ENCODE data around the gene INAVA.

The INAVA gene

DNA sequence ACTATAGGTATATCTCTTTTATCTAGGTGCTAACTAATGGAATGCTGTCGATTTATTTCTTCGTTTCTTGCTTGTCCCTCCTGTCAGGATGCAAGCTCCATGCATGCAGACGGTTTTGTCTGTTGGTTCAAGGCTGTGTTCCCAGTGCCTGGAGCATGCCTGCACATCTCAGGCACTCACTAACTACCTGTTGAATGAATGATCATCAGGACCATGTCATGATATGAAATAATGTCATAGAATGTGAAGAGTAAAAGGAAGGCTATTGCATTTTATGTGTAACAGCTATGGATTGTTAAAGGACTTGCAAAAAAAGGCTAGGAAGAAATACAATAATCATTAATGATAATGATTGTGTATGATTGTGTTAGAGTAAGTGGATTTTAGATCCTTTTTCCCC, 17.7 kb upstream of the INAVA start:
- DNase-seq = no peak

DNA sequence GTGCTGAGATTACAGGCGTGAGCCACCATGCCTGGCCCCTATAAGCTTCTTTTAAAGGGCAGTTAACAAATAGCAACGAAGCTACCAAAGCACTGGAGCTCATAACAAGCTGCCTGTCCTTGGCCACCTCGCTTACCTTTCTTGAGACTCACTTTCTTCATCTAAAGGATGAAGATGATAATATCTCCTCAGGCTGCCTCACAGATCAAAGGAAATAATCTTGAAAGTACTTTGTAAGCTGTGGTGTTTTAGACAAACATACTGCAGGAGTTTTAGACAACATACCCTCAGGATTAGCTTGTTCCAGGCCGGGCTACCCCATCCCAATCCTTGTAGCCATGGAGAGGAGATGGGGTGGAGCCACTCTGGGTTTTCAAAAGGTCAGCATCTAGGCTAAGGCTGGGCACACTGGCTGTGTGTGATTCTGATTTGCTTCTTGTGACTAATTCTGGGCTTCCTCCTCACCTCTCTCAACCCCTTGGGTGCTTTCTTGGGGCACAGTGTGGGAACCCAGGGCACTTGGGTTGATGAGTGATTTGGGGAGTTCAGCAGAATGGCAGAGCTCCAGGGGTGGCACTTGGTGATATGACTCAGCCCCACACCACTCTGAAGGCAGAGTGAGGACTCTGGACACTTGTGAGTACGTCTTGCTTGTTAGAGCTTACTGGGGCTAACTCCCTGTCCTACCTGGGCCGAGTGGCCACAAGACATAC, 16.7 kb upstream of the INAVA start:
- no peak for DNase-seq

DNA sequence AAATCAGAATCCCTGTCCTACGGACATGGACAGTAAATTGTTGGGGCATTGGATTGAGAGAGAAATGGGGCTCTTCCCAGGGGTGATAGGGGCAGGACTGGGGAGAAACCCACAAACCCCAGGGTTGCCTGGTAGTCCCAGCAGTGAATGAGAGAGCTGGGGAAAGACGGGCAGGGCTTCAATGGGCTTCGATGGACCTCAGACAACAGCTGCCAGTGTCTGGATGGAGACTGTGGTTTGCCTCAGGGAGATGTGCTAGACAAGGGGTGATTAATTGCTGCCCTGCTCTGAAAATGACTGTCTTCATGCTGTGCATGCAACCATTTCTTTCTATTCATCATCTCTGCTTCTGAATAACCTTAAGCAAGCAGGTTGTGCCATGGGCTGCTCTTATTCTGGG, 14.5 kb upstream of the INAVA start:
- no peak for DNase-seq

DNA sequence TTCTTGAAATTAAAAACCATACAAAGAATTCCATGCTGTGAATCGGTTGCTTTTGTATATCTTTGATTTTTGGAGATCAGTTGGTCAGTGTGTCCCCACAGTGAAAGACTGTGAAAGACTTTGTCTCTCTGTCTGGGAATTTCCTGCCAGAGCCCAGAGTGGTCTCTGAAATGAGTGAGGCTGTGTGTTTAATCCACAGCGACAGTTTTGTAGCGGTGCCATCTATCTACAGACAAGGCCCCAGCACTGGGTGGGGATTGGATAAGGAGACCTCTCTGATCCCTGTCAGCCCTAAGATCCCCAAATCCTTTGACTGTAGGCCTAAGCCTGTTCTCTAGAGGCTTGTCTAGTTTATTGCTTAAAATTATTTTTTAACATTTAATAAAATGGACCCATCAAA, 11.6 kb upstream of the INAVA start:
- no peak for DNase-seq

DNA sequence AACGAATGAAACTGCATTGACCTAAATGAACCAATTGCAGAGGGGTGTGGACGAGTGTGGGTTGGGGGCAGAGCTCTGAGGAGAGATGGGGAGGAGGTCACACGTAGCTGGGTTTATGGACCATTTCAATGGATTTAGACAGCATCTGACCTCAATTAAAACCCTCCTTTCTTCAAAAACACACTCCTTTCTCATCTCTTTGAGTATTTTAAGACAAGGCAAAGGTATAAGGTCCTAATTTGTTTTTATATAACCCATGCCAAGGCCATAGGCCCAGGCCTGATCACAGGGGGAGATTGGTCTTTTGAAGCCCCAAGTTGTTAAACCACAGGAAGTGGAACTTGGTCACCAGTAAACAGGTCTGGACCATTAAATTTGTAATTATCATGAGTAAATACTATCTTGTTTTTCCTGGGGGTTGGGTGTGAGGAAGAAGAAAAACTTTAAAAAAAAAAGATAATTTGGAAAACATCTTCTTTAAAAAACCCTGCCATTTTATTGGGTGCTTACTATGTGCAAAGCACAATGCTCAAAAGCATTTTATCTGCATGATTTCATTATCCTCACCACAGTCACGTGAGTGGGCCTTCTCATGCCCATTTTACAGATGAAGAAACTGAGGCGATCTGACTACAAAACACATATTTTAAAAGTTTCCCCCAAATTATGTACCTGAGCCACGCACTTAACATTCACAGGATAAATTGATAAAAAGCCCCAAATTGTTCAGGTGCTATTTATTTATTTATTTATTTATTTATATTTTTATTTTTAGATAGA, 8.9 kb upstream of the INAVA start:
- no peak for DNase-seq

DNA sequence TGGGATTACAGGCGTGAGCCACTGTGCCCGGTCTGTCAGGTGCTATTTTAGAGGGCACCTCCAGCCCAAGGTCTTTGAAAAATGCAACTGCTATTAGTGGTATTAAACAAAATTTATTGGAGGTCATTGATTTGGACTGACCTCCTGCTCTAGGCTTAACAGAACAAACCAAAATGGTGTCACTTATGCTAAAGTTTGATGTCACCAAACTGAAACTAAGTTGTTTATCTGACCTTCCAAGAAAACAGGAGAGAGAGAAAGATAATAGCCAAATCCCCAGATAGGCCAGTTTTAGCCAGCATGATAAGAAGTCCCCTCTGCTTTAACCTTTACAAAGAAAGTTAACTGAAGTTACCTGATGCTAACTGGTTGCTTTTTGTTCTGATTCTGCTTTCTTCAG, 8.1 kb upstream of the INAVA start:
- no peak for DNase-seq

DNA sequence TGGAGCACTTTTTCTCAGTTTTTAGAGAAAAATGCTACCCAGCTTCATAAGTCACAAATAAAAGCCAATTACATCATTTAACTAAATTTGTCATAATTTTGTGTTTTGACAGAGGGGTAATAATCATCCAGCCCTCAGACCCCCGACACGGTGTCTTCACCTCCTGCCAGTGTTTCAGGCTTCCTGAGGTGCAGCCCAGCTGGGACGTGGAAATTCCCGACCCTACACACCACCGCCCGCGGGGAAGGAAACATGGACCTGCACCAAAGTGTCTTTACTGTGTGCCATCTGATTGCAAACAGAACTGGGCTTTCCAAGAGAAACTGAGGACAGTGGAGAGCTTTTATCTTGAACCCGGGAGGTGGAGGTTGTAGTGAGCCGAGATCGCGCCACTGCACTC, 7.7 kb upstream of the INAVA start:
- no peak for DNase-seq

DNA sequence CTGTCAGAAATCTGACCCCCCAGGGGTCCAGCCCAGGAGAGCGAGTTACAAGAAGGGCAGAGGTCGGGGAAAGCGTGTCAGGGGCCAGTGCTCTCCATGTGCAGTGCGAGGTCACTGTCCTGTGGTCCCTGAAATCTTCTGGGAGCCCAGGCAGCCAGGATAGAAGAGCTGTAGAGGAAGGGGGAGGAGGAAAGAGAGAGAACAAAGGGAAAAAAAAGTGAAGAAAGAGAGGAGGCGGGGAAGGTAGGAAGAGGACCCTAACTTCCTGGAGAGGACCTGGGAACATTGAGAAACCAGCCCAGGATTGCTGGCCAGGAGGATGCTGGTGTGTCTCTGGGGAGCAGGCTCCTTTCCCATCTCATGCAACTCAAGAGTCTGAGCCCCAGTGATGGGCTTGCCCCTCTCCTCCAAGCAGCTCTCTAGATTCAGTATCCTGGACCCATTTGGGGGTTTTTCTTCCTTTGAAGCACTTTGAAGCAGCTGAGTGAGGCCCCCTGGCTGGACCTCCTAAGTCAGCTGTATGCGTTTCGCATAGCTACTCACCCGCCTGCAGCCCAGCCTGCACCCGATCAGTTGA, 6.8 kb upstream of the INAVA start:
- DNase-seq = no peak

DNA sequence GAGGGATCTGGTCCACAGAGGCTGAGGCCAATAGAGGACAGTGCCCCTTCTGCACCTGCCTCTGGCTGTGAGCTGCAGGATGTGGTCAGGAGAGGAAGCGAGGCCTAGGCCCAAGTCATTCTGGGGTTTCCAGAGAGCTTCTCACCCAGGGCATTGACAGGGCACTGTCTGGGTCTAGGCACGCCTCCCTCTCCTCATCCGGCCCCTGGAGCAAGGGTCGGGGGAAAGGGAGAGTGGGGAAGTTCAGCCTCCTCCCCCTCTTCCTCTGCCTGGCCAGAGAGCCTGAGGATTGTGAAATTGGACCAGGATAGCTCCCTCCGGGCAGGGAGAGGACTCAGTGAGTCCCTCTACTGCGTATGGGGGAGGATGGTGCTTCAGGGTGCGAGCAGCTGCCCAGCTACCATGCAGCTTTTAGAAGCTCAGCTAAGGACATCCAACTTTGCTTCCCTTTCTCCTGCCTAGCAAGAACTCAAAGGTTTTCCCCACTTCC, 6.3 kb upstream of the INAVA start:
- peak; percentile 78 to 82 for DNase-seq

DNA sequence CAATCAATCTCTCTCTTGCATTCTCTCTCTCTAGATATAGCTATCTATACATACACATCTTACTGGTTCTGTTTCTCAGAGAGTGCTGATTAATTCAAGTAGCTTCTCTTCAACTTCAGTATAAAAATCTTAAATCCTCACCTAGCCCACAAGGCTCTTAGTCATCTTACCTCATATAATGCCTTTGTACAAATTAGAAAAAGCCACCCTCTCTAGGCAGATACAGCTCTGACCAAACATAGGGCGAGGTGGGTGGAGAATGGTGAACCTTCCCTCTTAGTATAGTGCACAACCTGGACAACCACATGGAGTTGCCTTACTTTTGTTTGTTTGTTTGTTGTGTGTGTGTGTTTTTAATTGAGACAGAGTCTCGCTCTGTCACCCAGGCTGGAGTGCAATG, 5.1 kb upstream of the INAVA start:
- DNase-seq = no peak

DNA sequence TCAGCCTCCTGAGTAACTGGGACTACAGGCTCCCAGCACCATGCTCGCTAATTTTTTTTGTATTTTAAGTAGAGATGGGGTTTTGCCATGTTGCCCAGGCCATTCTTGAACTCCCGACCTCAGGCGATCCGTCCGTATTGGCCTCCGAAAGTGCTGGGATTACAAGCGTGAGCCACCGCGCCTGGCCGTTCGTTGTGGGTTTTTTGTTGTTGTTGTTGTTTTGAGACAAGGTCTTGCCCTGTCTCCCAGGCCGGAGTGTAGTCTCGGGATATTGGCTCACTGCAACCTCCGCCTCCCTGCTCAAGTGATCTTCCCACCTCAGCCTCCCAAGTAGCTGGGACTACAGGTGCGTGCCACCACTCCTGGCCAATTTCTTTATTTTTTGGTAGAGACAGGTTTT, 4.7 kb upstream of the INAVA start:
- no peak for DNase-seq

DNA sequence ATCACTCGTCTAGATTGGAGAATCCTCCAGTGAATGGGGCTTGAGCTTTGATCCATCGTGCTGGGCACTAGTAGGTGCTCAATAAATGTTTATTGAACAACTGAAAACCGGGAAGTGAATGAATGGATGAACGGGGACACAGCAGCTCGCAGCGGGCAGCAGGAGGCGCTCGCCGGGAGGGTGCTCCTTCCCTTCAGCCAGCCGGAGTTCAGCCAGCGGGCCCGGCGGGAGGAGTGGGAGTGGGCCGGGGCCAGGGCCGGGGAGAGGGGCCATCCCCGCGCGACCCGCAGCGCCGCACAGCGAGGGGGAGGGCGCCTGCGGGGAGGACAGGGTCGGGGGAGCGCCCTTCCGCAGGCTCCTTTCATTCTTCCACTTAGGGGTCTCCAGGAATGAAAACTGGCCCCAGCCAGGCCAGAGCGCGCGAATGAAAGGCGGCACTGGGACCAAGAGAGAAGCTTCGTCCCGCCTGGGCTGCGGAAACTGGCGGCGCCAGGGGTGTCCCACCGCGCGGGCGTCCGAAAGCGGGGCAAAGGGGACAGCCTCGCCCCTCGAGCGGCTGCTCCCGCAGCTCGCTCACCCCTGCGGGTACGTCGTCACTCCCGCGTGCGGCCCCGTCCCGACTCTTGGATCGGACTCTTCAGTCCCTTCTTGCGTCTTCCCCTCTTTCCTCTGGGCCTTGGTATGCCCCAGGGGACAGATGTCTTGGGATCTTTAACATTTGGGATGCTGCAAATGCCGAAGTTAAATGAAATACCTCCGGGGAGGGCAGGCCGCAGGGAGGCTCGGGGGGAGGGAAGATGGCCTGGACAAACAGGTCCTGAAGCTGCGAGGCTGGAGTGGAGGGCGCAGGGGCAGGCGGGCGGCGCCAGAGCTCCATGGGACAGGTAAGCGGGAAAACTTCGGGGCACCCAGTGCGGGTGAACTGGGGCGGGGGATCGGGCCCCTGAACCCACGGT, 3.6 kb upstream of the INAVA start:
- peak in 1 of 2 donors; percentile 22 for DNase-seq

DNA sequence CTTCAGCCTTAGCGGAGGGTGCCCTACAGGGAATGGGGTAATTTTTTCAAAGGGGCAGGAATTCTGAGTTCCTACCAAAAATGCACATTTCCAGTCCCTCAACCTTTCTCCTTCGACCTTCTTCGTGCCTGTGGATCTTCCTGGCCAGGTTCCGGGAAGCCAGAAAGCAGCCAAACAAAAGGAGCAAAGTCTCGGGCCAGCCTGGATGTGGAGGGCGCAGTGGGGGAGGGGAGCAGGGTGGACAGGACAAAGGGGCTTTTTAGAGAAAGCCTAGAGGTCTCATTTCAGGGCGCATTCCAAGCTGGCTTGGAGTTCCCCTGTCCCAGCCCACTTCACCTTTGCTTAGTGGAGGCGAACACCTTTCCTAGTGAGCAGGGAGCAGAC, 2.9 kb upstream of the INAVA start:
- DNase-seq = no peak

DNA sequence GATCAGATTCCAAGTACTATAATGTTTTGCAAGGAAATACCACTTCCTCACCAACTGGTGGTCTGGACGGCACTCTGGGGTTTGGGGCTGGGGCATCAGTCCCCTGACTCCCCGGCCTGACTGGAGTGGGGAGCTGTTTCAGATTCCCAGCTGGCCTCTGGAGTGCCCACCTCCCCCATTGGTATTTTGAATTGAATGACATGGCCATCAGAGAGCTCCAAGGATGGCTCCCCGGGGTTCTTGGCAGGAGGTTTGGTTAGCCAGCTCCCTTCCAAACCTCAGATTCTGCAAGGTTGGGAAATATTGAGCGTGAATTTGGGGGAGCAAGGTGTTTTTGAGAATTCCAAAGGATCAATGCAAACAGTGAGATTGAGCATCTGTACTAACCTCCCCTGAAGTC, 2.2 kb upstream of the INAVA start:
- no peak for DNase-seq

DNA sequence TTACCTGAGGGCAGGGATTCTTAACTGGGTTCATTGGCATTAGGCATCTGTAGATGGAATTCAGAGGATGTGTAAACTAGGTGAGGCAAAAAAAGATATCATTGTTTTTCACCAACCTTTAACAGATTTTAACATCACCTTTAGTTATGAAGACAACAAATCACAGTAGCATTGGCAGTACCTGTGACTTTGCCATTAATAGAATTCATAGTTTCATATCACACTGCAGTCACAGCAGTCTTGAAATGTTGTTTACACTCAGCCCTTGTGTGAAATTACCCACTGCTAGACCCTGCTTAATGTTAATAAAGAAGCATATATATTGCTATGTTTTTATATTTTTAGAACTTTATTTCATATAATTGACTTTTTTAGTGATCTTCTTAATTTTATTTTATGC, 1.7 kb upstream of the INAVA start:
- DNase-seq = no peak

DNA sequence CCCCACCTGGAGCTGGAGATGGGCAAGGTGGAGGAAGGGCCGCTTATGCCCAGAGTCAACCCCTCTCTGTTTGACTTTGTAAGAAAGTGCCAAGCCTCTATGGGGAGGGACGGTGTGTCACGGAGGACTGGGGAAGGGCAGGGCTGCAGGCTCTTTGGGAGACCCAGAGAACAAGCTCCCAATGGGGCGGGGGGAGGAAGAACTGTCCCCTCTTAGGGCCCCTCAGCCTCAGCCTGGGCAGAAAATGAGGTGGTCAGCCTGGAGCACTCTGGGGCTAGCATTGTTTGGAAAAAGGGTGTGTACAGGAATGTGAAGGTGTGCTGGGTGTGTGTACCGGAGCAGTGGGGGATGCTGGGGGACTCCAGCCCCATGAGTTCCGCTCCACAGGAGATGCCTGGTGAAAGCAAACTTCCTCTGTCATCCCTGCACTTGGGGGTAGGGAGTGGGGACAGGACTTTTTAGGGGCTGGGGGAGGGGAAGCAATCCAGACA, 1.2 kb upstream of the INAVA start:
- DNase-seq = no peak

DNA sequence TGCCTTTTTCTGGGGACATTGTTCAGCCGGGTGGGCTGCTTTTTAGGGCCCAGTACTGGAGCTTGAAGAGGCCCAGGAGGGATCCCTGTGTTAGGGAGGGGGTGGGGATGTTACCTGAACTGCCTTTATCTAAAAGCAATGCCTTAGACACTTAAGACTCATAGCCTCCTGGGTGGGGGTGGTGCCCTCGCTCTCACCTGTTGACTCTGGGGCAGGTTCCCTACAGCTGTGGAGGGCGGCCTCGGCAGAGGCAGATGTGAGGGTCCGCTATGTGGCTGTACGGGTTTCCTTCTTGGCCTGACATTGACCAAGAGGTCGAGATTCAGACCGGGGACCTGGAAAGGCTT, 716 bp downstream of the INAVA start:
- DNase-seq = no peak

DNA sequence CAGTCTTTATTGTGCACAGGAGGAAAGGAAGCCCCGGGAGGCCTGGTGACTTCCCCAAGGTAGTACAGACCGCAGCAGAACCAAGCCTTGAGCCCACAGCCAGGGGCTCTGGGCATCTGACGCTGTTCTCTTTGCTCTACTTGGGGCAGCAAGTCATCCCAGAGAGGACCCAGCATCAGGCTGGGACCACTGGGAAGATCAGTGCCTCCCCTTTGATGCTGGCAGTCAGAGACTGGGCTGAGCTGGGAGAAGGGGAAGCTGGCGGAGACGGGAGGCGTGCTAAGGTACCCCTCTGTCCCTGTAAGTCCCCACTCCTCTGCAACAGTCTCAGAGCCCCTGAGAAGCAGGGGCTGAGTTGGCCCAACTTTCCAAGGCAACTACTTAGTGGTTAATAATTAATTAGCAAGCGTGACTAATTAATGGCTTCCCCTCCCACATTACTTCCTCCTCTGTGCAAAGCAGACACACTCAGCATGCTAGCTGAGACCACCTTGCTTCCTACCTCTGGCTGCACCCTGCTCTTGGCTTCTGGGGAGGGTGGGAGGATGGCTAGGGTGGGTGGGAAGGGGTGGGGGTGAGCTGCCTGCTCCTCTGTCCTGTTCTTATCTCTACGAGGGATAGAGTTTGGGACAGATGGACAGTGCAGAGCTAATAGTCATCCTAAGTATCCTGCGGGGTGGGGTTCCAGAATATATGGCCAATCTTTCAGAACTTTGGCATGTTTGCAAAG, 1.3 kb downstream of the INAVA start:
- no peak for DNase-seq

DNA sequence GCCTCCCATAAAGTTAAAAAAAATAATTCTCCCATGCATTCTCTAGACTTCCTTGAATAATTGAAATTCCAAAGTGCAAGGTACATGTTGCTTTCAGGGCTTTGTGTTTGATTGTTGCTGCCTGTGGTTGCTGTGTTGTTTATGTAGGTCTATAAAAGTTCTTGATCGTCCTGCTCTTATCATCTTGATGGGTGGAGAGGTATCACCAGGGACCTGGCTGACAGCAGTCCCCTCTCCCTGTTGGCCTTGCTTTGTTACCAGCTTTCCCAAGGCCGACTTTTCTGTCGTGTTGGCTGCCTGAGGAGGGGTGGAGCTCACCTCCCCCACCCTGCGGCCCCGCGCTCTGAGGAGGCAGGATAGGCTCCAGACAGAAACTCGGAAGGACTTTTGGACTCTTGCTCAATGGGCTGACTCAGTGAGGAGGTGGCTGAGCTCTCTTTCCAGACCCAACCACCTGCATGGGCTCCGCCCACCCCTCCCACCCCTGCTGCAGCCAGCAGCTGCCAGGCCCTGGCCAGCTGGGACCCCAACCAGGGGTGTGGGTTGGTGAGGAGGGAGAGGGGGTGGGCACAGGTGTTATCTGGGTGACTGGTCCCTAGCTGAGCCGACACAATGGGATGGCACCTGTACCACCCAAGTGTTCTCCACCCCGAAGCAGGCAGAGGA, 2.0 kb downstream of the INAVA start:
- peak in 1 of 2 donors; percentile 38 for DNase-seq

DNA sequence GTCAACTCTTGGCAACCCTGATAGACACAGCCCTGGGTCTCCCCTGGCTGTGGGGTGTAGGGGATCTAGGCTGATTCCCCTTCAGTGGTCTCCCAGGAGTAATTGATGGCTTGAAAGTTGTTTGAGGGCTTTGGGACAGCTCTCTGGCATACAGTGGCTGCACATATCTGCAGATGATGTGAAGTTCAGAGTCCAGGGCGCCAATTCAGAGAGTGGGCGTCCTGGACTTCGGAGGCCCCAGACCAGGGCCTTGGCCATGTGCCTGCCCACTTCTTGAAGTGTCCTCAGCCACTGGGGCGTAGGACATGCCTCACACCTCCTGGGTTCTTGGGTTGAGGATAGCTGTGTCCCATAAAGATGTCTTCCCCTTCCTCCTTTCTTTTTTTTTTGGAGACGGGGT, 2.6 kb downstream of the INAVA start:
- no peak for DNase-seq

DNA sequence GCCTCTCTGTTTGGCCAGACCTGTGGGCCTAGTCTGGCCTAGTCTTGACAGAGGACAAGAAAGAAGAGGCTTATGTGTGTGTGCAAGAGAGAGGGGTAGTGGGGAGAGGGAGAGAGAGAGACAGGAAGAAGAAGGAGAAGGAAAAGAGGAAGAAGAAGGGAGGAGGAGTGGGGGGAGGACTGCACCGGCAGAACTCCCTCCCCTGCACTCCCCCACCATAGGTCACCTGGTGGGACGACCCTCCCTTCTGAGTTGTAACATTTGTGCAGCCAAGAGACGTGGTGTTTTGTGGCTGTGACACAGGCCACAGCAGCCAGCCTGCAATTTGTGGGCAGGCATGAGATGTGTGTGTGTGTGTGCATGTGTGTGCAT, 4.3 kb downstream of the INAVA start:
- DNase-seq = no peak

DNA sequence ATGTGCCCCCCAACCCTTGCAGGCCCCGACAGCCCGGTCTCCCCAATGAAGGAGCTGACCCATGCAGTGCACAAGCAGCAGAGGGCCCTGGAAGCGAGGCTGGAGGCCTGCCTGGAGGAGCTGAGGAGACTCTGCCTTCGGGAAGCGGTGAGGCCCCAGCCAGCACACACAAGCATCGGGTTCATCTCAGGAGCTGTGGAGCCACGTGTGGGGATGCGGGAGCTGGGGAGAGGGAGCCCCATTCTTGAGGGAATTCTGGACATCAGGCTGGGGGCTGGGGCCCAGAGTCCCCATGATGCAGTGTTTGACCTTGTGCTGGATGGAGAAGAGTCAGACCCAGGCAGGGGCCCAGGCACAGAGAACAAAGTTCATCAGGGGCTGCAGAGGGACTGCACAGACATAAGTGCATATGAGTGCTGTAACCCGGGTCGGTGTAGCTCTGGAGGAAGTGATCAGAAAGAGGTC, 4.8 kb downstream of the INAVA start:
- no peak for DNase-seq

Data from inflammatory macrophage treated with lipopolysaccharide for 1 hour (primary cell).